Measurements from ENCODE around the gene NOTCH1.

NOTCH1 gene

DNA sequence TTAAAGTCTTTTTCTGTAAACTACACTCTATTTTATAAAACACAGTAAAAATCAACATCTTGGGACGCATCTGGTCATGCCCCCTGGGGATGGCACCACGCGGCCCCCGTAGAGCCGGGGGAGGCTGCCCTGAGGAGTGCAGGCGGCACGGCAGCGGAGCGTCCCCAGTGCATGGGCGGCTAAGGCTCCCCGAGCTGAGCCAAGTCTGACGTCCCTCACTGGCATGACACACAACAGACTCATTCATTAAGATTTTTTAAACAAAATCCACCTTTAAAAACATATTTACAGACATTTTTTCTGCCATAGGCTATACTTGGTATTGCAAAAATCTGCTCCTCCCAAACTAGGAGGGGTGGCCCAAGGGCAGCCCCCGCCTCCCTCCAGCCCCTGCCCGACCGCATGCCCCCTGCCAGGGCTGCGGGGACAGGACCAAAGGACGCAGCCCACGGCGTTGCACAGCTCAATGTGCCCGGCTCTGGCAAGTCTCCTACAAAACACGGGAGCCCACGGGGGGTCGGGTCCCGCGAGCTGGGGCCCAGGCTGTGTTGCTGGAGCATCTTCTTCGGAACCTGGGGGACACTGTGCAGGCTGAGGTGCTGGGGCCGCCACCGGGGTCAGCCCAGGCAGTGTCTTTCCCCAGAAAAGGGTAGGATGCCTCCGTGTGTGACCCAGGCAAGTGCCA, 51.2 kb downstream of the NOTCH1 start:
- ATAC-seq (no peak), DNase-seq (no peak)
- H3K27ac Mint-ChIP-seq, result no peak overlapping the region
- no peak overlapping the region for H3K4me3 Mint-ChIP-seq
- peaks cover 3% of the 10 kb centered on the region for H3K36me3 Mint-ChIP-seq (ENCODE audit: low read depth)
- H3K27me3 Mint-ChIP-seq, result no peaks in the 10 kb centered on the region
- H3K9me3 Mint-ChIP-seq, result no peaks in the 10 kb centered on the region
- no peaks in the 10 kb centered on the region for H3K4me1 Mint-ChIP-seq

DNA sequence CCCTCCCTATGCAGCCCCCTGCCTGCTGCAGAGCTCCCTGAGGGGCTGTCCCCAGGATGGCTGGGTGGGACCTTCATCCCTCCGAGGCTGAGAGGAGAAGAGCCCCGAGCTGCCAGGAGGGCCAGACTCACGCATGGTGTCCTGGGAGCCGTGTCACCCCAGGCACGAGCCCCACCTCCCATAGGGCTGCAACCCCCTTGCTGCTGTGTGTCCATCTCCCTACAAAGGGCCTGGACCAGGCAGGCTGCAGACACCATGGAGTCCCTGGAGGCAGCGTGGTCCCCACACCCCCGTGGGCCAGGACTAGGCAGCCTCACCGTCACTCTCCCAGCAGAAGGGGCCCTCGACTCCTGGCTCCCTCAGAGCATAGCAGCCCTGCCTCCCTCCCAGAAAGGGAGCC, 51.8 kb downstream of the NOTCH1 start:
- Mint-ChIP-seq H3K4me3 (no peak overlapping the region), H3K4me1 (no peaks in the 10 kb centered on the region), H3K27me3 (no peaks in the 10 kb centered on the region), H3K36me3 (ENCODE audit: low read depth) (peaks cover 3% of the 10 kb centered on the region), H3K27ac (no peak overlapping the region), H3K9me3 (no peaks in the 10 kb centered on the region)
- DNase-seq, result no peak
- no peak for ATAC-seq

DNA sequence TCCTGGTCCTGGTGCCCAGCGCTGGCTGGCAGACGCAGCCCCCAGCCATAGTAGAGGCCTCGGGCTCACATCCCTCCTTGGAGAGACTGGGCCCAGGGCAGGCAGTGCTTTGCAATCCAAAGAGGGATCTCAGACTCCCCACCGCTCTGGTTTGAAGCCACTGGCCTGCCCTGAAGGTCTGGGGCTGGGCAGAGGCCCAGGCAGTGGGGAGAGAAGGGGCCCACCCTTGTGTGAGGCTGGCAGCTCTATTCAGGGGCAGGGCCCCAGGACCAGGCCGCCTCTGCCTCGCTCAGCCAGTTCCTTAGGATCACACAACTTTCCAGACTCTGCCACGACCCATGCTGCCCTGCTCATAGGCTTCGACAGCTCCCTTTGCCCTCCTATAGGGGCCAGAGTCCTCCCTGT, 52.3 kb downstream of the NOTCH1 start:
- Mint-ChIP-seq H3K9me3 (no peaks in the 10 kb centered on the region), H3K27ac (no peak overlapping the region), H3K27me3 (no peaks in the 10 kb centered on the region), H3K4me3 (no peak overlapping the region), H3K4me1 (no peaks in the 10 kb centered on the region), H3K36me3 (ENCODE audit: low read depth) (peaks cover 3% of the 10 kb centered on the region)
- ATAC-seq (no peak), DNase-seq (no peak)

DNA sequence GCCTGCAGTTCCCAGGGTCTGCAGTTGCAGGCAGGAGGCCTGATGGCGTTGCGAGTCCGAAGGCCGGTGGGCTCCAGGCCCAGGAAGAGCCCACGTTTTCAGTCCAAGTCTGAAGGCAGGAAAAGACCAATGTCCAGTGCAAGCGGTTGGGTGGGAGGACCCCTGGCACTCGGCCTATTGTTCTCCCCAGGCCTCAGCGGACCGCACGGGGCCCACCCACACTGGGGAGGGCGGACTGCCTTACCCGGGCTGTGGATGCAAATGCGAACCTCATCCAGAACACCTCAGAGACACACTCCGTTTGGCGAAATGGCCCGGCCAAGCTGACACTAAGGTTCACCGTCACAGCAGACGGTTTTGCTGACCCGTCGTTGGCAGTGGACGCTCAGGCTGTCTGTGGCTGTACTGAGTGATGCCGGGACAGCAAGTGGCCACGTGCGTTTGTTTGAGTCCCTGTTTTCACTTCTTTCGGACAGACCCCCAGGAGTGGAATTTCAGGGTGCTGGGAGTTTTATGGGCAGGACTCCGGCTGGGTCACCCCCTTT, 52.8 kb downstream of the NOTCH1 start:
- Mint-ChIP-seq H3K4me1 (no peaks in the 10 kb centered on the region), H3K27me3 (no peaks in the 10 kb centered on the region), H3K4me3 (no peak overlapping the region), H3K36me3 (ENCODE audit: low read depth) (peaks cover 3% of the 10 kb centered on the region), H3K27ac (no peak overlapping the region), H3K9me3 (no peaks in the 10 kb centered on the region)
- ATAC-seq (no peak), DNase-seq (no peak)

DNA sequence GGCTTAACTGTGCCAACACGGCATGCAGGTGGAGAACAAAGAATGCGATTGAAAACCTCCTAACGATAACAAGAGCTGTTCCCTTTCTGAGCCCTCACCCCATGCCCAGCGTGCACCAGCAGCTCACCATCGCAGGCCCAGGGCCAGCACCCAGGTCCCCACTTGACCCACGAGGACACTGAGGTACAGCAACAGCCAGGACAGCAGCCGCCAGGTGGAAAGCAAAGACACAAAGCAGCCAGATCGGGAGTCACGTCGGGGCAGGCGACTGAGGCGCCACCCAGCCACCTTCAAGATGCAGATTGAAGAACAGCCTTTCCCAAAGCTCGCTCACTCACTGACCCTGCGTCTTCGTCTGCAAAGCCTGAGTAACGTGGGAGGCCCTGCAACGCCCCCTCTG, 56.1 kb downstream of the NOTCH1 start:
- Mint-ChIP-seq H3K36me3 (ENCODE audit: low read depth) (no peaks in the 10 kb centered on the region), H3K27me3 (no peaks in the 10 kb centered on the region), H3K27ac (no peak overlapping the region), H3K9me3 (no peaks in the 10 kb centered on the region), H3K4me1 (peaks cover 4% of the 10 kb centered on the region), H3K4me3 (no peak overlapping the region)
- ATAC-seq, result no peak
- DNase-seq, result no peak

DNA sequence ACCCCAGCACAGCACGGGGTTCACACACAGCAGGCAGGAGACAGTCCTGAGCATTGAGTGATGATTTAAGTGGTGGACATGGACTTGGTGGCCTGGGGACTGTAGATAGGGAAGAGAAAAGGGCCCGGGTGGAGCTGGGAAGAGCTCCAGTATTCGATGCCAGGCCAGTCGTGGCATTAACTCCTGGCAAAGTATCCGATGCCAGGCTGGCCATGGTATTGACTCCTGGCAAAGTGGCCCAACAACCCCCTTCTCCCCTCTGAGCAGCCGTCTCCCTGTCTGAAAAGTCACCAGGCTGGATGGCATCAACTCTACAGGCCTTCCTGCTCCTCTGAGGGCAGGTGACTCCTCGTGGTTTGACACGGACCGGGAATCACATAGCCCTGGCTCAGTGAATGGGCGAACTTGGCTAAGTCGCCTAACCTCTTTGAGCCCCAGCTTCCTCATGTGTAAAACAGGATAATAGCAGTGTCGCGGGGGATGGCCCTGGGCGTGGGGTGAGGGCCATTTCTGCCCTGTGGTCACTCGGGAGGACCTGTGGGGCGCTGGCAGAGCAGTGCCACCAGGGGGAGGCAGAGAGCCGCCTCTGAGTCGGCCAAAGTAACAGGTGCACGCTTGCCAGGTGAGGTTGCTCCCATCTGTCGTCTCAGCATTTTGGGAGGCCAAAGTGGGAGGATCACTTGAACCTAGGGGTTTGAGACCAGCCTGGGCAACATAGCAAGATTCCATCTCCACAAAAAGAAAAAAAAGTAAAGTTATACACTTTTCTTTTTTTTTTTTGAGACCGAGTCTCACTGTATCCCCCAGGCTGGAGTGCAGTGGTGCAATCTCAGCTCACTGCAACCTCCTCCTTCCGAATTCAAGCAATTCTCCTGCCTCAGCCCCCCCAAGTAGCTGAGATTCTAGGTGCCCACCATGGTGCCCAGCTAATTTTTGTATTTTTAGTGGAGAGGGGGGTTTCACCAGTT, 57.3 kb downstream of the NOTCH1 start:
- Mint-ChIP-seq H3K4me1 (peaks cover 6% of the 10 kb centered on the region), H3K36me3 (ENCODE audit: low read depth) (no peaks in the 10 kb centered on the region), H3K4me3 (no peak overlapping the region), H3K27me3 (no peaks in the 10 kb centered on the region), H3K27ac (no peak overlapping the region), H3K9me3 (no peaks in the 10 kb centered on the region)
- no peak for ATAC-seq
- DNase-seq, result peak; percentile 82

DNA sequence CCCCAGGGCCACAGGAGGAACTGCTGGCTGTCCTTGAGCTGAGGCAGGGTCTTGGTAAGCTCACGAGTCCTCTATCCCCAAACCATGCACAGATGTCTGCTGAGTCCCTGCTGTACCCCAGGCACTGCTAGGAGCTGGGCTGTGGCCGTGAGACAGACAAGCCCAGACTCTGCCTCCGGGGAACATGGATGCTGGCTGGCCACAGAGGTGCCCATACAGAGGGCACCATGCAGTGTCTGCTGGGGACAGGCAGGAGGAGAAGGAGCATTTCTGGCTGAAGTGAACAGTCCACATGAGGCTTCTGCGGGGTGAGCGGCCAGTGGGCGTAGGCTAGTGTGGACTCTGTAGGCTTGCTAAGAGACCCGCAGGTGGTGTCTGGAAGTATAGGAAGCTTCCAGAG, 58.2 kb downstream of the NOTCH1 start:
- H3K9me3 Mint-ChIP-seq, result no peaks in the 10 kb centered on the region
- no peak for DNase-seq
- no peak overlapping the region for H3K27ac Mint-ChIP-seq
- peaks cover 6% of the 10 kb centered on the region for H3K4me1 Mint-ChIP-seq
- H3K4me3 Mint-ChIP-seq, result no peak overlapping the region
- peaks cover 1% of the 10 kb centered on the region for H3K36me3 Mint-ChIP-seq (ENCODE audit: low read depth)
- no peaks in the 10 kb centered on the region for H3K27me3 Mint-ChIP-seq
- no peak for ATAC-seq

DNA sequence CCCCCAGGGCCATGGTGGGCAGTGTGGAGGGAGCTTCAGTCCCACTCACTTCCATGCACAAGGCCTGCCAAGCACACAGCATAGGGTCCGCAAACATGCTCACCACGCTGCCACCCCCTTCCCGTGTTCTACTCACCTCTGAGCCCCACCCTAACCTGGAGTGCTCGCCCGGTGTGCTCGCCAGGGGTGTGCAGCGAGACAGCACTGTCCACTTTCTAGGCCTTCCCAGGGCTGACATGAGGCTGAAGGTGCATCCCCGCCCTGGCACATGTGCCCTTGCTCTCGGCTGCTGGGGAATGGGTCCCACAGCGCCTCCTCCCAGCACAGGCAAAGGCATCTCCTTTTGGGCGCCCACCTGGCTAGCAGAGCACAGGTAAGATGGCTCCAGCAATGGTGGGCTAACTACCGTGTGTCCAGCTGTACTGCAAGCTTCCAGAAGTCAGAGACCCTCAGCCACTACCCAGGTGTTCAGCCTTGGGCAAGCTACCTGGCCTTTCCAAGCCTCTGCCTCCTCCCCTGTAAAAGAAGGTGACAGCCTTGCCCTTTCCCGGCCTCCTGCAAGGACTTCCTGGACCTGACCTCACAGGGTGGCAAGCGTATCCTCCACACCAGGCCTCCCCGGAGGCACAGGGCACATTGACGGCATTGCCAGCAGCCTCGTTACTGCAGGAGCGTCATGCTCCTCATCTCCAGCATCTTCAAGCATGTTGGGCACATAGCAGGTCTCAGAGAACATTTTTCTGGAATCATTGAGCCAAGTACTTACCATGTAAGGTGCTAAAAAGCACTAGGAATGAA, 58.8 kb downstream of the NOTCH1 start:
- no peak overlapping the region for H3K4me3 Mint-ChIP-seq
- no peaks in the 10 kb centered on the region for H3K9me3 Mint-ChIP-seq
- H3K36me3 Mint-ChIP-seq (ENCODE audit: low read depth), result peaks cover 1% of the 10 kb centered on the region
- H3K27me3 Mint-ChIP-seq, result no peaks in the 10 kb centered on the region
- peaks cover 7% of the 10 kb centered on the region for H3K4me1 Mint-ChIP-seq
- no peak for ATAC-seq
- no peak for DNase-seq
- no peak overlapping the region for H3K27ac Mint-ChIP-seq

DNA sequence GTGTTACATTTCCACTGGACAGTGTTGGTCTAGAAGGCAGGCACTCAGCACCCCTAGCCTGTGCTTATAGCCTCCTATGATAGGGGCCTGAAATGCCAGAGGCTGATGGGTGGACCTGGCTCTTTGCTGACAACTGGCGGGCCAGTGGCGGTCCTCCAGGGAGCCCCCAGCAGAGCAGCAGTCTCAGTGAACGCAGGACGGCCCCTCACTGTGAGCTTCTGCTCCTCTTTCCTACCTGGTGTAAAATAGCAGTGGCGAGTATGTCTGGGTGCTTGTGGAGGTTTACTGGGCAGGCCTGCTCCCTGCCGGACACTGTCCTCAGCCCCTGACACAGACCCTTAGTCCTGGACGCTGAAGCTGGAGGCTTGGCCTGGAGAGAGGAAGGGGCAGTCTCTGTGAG, 59.7 kb downstream of the NOTCH1 start:
- H3K27me3 Mint-ChIP-seq, result no peaks in the 10 kb centered on the region
- H3K4me3 Mint-ChIP-seq, result no peak overlapping the region
- peaks cover 16% of the 10 kb centered on the region for H3K4me1 Mint-ChIP-seq
- H3K9me3 Mint-ChIP-seq, result no peaks in the 10 kb centered on the region
- H3K36me3 Mint-ChIP-seq (ENCODE audit: low read depth), result peaks cover 7% of the 10 kb centered on the region
- H3K27ac Mint-ChIP-seq, result no peak overlapping the region
- DNase-seq (no peak), ATAC-seq (no peak)

DNA sequence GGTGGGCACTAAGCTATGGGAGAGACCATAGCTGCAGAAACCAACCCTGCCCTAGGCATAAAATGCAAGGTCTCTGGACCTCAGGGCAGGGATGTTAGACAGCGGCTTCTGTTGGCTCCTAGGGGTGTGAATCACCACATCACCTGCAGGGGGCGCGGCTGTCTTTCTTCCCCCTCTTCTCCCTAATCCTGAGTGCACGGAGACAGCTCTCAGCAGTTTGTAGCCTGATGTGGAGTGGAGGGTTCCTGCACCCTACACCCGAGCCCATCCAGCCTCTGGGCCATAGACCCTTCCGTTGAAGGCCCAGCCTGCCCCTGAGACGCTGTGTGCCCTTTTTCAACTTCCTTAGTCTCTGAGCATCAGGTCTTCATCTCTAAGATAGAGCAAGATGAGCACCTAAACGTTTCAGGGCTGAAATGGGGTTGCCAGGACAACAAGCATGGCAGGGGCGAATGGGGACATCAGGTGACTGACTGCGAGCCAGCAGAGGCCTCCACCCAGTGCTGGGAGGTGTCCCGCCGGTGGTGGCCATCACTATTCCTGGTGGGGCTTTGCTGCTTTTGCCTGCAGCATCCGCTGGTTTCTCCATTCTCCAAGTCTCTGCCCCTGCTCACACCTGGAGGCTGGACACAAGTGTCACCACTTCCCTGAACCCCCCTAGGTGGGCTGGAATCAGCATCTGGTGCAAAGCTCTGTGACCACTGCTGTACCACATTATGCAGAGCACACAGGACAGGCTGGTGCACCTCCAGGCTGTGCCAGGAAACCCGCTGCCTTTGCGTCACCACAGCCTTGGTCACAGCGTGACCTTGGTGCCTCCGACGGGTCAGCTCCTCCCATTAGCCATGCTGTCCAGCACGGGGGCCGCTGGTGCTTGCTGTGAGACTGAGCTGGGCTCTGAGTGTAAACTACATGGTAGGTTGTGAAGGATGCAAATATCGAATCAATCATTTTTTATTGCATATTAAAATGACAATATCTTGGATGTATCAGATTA, 60.5 kb downstream of the NOTCH1 start:
- ATAC-seq (no peak), DNase-seq (peak; percentile 86)
- Mint-ChIP-seq H3K4me3 (peak overlapping the region; percentile 48), H3K27ac (peak overlapping the region; percentile 54), H3K36me3 (ENCODE audit: low read depth) (peaks cover 8% of the 10 kb centered on the region), H3K27me3 (no peaks in the 10 kb centered on the region), H3K4me1 (peaks cover 20% of the 10 kb centered on the region), H3K9me3 (no peaks in the 10 kb centered on the region)

DNA sequence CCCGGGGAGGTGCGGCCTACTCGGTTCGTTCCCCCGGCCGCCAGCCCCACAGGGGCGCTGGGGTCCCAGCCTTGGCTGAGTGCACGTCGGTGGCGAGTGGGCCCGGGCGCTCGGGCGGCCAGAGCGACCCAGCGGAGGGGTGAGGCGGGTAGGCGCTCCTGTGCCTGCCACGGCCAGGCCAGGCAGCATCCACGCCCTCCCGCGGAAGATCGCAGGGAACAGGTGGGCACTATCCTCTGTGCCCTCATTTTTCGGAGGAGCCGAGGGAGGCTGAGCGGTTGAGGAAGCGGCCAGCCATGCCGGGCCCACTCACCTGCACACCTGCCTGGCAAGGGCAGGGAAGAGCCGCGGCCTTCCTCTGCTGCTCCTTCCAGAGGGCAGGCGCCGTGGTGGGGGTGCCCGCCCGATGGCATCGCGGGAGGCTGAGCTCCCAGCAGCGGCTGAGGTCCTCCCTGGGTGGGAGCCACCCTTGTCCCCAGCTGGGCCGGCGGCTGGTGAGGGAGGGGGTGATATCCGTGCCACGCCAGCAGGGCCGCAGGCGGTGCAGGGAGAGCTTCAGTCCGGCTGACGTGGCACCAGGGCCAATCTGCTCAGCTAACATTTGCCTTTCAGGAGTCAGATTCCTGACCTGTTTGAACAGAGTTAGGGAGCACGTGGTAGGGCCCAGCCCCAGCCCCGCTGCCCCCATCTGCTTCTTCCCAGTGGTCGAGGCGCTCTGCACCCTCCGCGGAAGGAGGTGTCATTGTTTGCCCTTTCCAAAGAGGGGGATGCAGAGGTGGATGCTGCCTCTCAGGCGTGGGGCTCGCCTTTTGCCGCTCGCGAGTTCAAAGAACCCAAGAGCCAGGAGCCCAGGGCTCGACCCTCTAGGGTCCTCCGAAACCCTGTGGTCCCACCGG, 61.4 kb downstream of the NOTCH1 start:
- H3K4me3 Mint-ChIP-seq, result peak overlapping the region; percentile 48
- H3K4me1 Mint-ChIP-seq, result peaks cover 27% of the 10 kb centered on the region
- DNase-seq (no peak), ATAC-seq (no peak)
- H3K27me3 Mint-ChIP-seq, result no peaks in the 10 kb centered on the region
- H3K36me3 Mint-ChIP-seq (ENCODE audit: low read depth), result peaks cover 14% of the 10 kb centered on the region
- peak overlapping the region; percentile 54 for H3K27ac Mint-ChIP-seq
- H3K9me3 Mint-ChIP-seq, result no peaks in the 10 kb centered on the region

DNA sequence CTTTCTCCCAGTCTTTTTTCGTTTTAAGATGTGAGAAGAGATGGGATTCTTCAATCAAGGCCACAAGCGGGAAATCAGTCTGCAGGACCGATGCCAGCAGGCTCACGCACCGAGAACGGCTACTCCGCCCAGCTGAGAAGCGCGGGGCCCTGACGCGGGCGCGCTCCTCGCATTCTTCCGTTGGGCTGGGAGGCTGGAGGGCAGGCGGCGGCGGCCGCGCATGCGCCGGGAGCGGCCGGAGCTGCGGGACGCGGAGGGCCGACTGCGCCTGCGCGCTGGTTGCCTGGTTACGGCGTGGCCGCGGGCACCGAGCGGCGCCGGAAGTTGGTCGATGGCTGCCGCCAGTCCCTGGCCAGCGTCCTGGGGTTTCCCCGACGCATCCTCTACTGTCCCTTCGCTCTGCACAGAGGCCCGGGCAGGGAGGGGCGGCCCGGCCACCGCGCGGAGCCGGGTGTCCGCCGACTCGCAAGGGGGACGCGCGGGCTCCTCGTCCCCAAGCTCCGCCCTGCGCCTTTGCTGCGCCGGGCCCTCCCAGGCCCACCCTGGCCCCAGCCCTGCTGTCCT, 62.2 kb downstream of the NOTCH1 start:
- H3K9me3 Mint-ChIP-seq, result no peaks in the 10 kb centered on the region
- H3K4me3 Mint-ChIP-seq, result peak overlapping the region; percentile 93
- H3K27me3 Mint-ChIP-seq, result no peaks in the 10 kb centered on the region
- peak overlapping the region; percentile 95 for H3K27ac Mint-ChIP-seq
- H3K36me3 Mint-ChIP-seq (ENCODE audit: low read depth), result peaks cover 18% of the 10 kb centered on the region
- DNase-seq, result peak; percentile 99
- peaks cover 31% of the 10 kb centered on the region for H3K4me1 Mint-ChIP-seq
- ATAC-seq, result peak; percentile 67
